DOHH2 (cell line): ENCODE data around the gene SCN8A.

Experiments used
- H3F3A ChIP-seq: fragments of 200-600 bp; sonication (generic), shearing (Covaris generic); 2 replicates; pipeline ENCODE4 v1.6.0; 2016; ENCODE audit warnings: antibody characterized with exemption, mild to moderate bottlenecking; ENCODE audit not compliant: control insufficient read depth, insufficient read depth
- H3K27ac ChIP-seq: fragments of 200-600 bp; sonication (generic); 2 replicates; pipeline ENCODE4 v1.5.1; 2014; ENCODE audit warnings: low read depth, mild to moderate bottlenecking, low read length, moderate library complexity
- H3K27me3 ChIP-seq: fragments of 200-600 bp; sonication (generic); 2 replicates; pipeline ENCODE4 v1.6.1; 2014; ENCODE audit warnings: mild to moderate bottlenecking, low read length, mixed read lengths; ENCODE audit not compliant: control insufficient read depth
- H3K36me3 ChIP-seq: fragments of 200-600 bp; sonication (generic); 2 replicates; pipeline ENCODE4 v1.6.1; 2014; ENCODE audit warnings: mild to moderate bottlenecking, low read length, moderate library complexity, mixed read lengths; ENCODE audit not compliant: control insufficient read depth
- H3K4me1 ChIP-seq: fragments of 200-600 bp; sonication (generic); 2 replicates; pipeline ENCODE4 v1.6.1; 2014; ENCODE audit warnings: mild to moderate bottlenecking, low read length, mixed read lengths; ENCODE audit not compliant: control insufficient read depth
- H3K4me2 ChIP-seq: fragments of 200-600 bp; sonication (generic); 2 replicates; pipeline ENCODE4 v1.6.0; 2014; ENCODE audit warnings: mild to moderate bottlenecking, low read length, moderate library complexity
- H3K4me3 ChIP-seq: fragments of 200-600 bp; sonication (generic); 2 replicates; pipeline ENCODE4 v1.5.1; 2014; ENCODE audit warnings: mild to moderate bottlenecking, low read length, mixed read lengths
- H3K79me2 ChIP-seq: fragments of 200-600 bp; sonication (generic); 2 replicates; pipeline ENCODE4 v1.6.1; 2014; ENCODE audit warnings: mild to moderate bottlenecking, low read length, mixed read lengths; ENCODE audit not compliant: control insufficient read depth
- H3K9me2 ChIP-seq: fragments of 200-600 bp; sonication (generic); replicated peaks from 2 replicates; pipeline ENCODE4 v1.6.1; 2014; ENCODE audit warnings: mild to moderate bottlenecking, low read length, mixed read lengths; ENCODE audit not compliant: control insufficient read depth
- H3K9me3 ChIP-seq: fragments of 200-600 bp; sonication (generic); 2 replicates; pipeline ENCODE4 v1.6.1; 2014; ENCODE audit warnings: antibody characterized with exemption, low read length, mixed read lengths; ENCODE audit not compliant: control insufficient read depth, insufficient read depth
- H4K20me1 ChIP-seq: fragments of 200-600 bp; sonication (generic); 2 replicates; pipeline ENCODE4 v1.6.0; 2014; ENCODE audit warnings: low read depth, mild to moderate bottlenecking, antibody characterized with exemption, low read length, moderate library complexity; ENCODE audit not compliant: control insufficient read depth, insufficient read depth
- EZH2phosphoT487 ChIP-seq: fragments of 200-600 bp; sonication (generic); IDR thresholded peaks from 2 replicates; pipeline ENCODE4 v1.6.1; 2017; ENCODE audit warnings: borderline replicate concordance, mild to moderate bottlenecking, antibody characterized with exemption, low read length, moderate library complexity, mixed read lengths
- TF ChIP-seq, protein P1 (sequence below): fragments of 200-600 bp; sonication (generic); IDR thresholded peaks from one replicate; pipeline ENCODE4 v1.5.1; 2014; ENCODE audit warnings: antibody characterized with exemption, mild to moderate bottlenecking, low read depth, low read length; ENCODE audit not compliant: poor library complexity, severe bottlenecking

Gene SCN8A

DNA sequence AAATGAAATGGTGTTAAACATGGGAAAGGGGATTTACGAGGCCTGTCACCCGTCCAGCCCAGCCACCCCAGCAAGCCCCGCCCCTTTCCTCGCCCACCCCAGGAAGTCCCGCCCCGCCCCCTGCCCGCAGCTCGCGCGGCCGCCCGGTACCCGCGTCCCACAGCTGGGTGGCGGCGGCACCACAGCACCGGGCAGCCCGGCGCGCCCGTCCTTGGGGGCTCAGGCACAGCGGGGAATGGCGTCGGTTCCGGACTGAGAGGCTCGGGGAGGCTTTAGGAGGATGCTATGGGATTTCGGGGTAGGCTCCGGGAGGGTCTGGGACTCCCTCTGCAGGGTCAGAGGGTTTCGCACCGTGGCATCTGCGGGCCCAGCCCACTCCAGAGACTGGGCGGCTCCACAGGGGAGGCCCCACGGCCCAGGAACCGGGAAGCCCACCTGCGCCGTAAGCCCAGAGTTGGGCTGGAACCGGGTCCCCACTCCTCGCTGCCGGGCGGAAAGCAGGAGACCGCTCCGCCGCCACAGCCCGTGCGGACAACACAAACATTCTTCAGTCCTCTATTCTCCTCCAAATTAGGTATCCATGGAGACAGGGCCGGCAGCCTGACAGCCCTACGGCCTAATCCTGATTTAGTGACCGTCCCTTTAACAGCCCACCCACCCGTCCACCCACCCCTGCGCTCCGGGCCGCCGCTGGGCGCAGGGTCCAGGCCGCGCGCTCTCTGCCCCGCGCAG lies 256.0 kb downstream of the SCN8A start:
- no peak overlapping the region for H3K27ac ChIP-seq
- TF ChIP-seq, protein P1, sequence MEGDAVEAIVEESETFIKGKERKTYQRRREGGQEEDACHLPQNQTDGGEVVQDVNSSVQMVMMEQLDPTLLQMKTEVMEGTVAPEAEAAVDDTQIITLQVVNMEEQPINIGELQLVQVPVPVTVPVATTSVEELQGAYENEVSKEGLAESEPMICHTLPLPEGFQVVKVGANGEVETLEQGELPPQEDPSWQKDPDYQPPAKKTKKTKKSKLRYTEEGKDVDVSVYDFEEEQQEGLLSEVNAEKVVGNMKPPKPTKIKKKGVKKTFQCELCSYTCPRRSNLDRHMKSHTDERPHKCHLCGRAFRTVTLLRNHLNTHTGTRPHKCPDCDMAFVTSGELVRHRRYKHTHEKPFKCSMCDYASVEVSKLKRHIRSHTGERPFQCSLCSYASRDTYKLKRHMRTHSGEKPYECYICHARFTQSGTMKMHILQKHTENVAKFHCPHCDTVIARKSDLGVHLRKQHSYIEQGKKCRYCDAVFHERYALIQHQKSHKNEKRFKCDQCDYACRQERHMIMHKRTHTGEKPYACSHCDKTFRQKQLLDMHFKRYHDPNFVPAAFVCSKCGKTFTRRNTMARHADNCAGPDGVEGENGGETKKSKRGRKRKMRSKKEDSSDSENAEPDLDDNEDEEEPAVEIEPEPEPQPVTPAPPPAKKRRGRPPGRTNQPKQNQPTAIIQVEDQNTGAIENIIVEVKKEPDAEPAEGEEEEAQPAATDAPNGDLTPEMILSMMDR, result no peak
- TF ChIP-seq EZH2phosphoT487, result no peak
- no peaks in the 10 kb centered on the region for H3K9me3 ChIP-seq
- peak overlapping the region; percentile 24; the same call in 1 of the 2 replicates for H3K4me2 ChIP-seq
- H3K79me2 ChIP-seq, result no peaks in the 10 kb centered on the region
- H3K27me3 ChIP-seq, result peaks cover 15% of the 10 kb centered on the region
- no peaks in the 10 kb centered on the region for H3K36me3 ChIP-seq
- H4K20me1 ChIP-seq, result no peaks in the 10 kb centered on the region
- H3F3A ChIP-seq, result no peaks in the 10 kb centered on the region
- H3K4me1 ChIP-seq, result no peaks in the 10 kb centered on the region
- no peaks in the 10 kb centered on the region for H3K9me2 ChIP-seq
- H3K4me3 ChIP-seq, result no peak overlapping the region

DNA sequence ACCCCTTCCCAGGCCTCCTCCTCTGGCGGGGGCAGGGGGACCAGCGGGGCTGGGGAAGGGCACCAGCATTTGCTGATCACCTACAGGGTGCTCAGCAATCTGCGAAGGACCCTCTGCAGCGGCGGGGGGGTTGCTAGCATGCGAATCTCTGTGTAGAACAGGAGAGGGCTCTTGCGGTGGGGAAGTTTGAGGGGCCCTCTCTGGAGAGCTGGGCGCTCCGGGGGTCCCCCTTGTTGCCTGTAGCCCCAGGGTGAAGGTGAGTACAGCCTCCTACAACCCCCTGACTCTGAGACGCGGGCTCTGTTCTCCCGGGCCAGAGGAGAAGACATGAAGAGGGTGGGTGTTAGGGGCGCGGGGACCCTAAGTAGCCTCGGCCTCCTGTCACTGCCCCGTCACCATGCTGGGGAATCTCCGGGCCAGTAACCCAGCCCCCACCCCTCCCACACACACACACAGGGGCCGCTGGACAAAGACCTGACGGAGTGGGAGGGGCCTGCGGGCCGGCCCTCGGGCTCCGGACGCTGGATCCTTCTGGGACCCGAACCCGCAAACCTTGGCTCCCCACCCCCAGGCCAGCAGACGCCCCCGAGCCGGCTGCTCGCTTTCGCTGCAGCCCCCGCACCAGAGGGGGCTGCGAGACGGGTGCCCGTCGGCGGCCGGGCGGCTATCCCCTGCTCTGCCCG lies 256.8 kb downstream of the SCN8A start:
- H3K27ac ChIP-seq, result no peak overlapping the region
- no peaks in the 10 kb centered on the region for H3F3A ChIP-seq
- no peaks in the 10 kb centered on the region for H3K9me2 ChIP-seq
- no peak overlapping the region for H3K4me3 ChIP-seq
- H3K9me3 ChIP-seq, result no peaks in the 10 kb centered on the region
- TF ChIP-seq, protein P1, result no peak
- no peaks in the 10 kb centered on the region for H3K4me1 ChIP-seq
- H3K4me2 ChIP-seq, result no peak overlapping the region
- peaks cover 15% of the 10 kb centered on the region for H3K27me3 ChIP-seq
- no peaks in the 10 kb centered on the region for H3K79me2 ChIP-seq
- no peaks in the 10 kb centered on the region for H3K36me3 ChIP-seq
- no peaks in the 10 kb centered on the region for H4K20me1 ChIP-seq

DNA sequence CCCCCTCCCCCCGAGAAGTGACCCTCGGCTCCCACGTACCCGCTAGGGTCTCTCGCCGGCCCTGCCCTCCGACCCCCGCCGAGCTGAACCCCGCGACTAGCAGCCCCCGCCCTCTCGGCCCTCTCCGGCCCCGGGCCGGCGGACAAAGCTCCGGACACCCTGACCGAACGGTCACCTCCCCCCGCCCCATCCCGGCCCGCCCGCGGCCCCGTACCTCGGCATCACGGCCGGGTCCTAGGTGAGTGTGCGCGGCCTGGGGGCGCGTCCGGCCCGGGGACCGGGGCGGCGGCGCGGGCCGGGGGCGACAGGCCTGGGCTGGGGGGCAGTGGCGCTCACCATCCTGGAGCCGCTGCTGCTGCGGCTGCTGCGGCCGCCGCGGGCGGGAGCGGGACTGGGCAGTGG lies 257.3 kb downstream of the SCN8A start, which contains the start of gene FIGNL2:
FIGNL2 (minus strand) TSS at position 393 of the 402 bp plus-strand sequence. CDS start 26,305 bp downstream, outside the sequence.
- Histone ChIP-seq H3K9me2 (no peaks in the 10 kb centered on the region), H3K27me3 (peaks cover 19% of the 10 kb centered on the region), H3K4me2 (no peak within 1 kb of the TSS), H3K9me3 (no peaks in the 10 kb centered on the region), H3K4me3 (no peak within 1 kb of the TSS), H3F3A (no peaks in the 10 kb centered on the region), H3K27ac (no peak within 1 kb of the TSS), H3K4me1 (no peaks in the 10 kb centered on the region), H3K79me2 (no peaks in the 10 kb centered on the region), H3K36me3 (no peaks in the 10 kb centered on the region), H4K20me1 (no peaks in the 10 kb centered on the region)
- TF ChIP-seq EZH2phosphoT487, result no peak
- TF ChIP-seq, protein P1, result no peak
